ENCODE results near the gene POLR2L.

Gene POLR2L

DNA sequence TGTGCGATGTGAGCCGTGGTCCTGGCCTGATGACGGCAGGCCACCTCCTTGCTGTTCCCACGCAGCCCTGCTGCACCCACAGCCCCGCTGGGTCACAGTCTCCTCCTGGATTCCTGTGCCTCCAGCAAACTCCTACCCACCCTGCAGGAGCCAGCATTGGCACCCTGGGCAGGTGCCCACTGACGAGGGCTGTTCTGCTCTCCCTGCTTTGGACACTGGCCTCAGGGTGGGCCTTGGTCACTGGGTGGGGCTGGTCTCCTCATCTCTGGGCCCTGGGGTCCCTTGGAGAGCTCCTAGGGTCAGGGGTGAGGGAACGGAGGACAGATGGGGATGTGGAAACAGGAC is 13.0 kb upstream of the POLR2L start:
- no peak overlapping the region for H3K4me3 ChIP-seq (ENCODE audit: low read depth, low read length)
- no peak for TF ChIP-seq CTCF (IDR thresholded peaks at IDR 0.05; ENCODE audit: insufficient read depth, low read depth, low read length, missing control alignments)
- DNase-seq (ENCODE audit: low read depth), result no peak

DNA sequence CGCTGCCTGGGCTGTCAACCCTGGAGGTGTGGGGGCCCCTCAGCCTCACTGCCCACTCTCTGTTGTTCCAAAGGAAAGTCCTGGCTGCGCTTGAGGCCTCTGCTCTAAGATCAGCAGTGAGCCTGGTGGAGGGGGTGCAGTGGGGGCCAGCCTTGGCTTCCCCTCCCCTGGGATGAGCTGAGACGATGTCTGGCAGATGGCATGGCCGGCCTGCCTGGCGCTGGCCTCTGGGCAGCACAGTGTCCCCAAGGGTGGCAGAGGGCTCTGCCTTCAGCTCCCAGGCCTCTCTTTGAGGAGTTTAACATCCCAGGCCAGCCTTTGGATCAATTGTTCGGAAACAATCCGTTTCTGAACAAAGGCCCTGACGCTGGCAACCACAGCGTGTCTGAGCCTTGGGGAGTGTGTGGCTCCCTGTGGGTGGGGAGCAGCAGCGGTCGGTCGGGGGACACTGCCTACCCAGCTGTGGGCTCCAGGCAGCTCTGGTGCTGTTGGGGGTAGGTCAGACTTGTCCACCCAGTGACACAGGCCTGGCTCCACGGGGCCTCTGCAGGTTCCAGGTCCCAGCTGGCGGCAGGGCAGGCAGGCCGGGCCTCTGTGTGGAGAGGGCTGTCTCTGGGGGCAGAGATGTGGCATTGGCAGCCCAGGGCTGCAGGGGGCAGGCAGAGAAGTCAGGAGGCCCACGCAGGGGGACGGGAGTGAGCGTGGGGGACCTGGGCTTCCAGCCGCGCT is 12.4 kb upstream of the POLR2L start:
- no peak for DNase-seq (ENCODE audit: low read depth)
- H3K4me3 ChIP-seq (ENCODE audit: low read depth, low read length), result no peak overlapping the region
- TF ChIP-seq CTCF (IDR thresholded peaks at IDR 0.05; ENCODE audit: insufficient read depth, low read depth, low read length, missing control alignments), result no peak

GRCh38 chr11:853682-854448 is 11.5 kb upstream of the POLR2L start:
- H3K4me3 ChIP-seq (ENCODE audit: low read depth, low read length), result no peak overlapping the region
- no peak for TF ChIP-seq CTCF (IDR thresholded peaks at IDR 0.05; ENCODE audit: insufficient read depth, low read depth, low read length, missing control alignments)
- no peak for DNase-seq (ENCODE audit: low read depth)

GRCh38 chr11:852762-853161 is 10.4 kb upstream of the POLR2L start:
- H3K4me3 ChIP-seq (ENCODE audit: low read depth, low read length), result no peak overlapping the region

GRCh38 chr11:850775-851763 is 8.7 kb upstream of the POLR2L start:
- no peak for DNase-seq (ENCODE audit: low read depth)
- peak; percentile 10 for TF ChIP-seq CTCF (IDR thresholded peaks at IDR 0.05; ENCODE audit: insufficient read depth, low read depth, low read length, missing control alignments)
- H3K4me3 ChIP-seq (ENCODE audit: low read depth, low read length), result no peak overlapping the region

More at GRCh38 chr11:852762-853161, 10.4 kb upstream of the POLR2L start:
- TF ChIP-seq CTCF (IDR thresholded peaks at IDR 0.05; ENCODE audit: insufficient read depth, low read depth, low read length, missing control alignments), result no peak
- no peak for DNase-seq (ENCODE audit: low read depth)

DNA sequence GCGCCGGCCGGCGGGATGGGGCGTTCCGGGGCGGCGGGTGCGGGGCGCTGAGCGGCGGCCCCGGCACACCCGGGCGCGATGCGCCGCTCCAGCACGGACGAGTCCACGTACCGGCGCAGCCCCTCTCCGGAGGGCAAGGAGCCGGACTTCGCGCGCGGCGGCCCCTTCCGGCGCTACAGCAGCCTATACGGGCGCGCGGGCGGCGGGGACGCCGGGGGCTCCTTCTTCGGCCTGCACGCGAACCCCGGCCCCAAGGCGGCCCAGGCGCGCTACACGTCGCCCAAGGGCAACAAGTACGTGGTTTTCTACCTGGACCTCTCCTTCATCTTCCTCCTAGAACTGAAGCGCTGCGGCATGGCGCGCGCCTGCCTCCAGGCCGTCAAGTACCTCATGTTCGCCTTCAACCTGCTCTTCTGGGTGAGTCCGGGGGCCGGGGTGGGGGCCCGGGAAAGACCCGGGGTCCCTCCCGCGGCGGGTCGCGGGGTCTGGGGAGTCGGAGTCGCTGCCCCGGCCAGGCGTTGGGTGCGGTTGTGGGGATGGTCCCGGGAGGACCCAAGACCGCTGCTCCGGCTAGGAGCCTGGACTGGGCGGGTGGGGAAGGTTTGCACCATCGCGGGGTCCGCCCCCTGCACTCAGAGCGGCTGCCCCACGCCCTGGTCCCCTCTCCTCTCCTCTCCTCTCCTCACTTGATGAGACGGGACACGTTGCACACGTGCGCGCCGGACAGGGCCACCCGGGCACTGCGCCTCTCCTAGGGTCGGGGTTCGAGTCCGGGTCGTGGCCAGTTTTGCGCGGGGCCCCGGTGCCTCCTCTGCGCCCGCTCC is 7.8 kb upstream of the POLR2L start:
- no peak overlapping the region for H3K4me3 ChIP-seq (ENCODE audit: low read depth, low read length)
- DNase-seq (ENCODE audit: low read depth), result no peak
- TF ChIP-seq CTCF (IDR thresholded peaks at IDR 0.05; ENCODE audit: insufficient read depth, low read depth, low read length, missing control alignments), result no peak
